Measurements from ENCODE around the gene NUMB.
"Not testable (repeated sequence)": the region's sequence is repeated elsewhere in the genome, so short reads cannot be mapped to it uniquely, and the experiment has no call there.

The NUMB gene

DNA sequence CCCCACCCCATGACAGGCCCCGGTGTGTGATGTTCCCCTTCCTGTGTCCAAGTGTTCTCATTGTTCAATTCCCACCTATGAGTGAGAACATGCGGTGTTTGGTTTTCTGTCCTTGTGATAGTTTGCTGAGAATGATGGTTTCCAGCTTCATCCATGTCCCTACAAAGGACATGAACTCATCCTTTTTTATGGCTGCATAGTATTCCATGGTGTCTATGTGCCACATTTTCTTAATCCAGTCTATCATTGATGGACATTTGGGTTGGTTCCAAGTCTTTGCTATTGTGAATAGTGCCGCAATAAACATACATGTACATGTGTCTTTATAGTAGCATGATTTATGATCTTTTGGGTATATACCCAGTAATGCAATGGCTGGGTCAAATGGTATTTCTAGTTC is 52.1 kb downstream of the NUMB start:
- not testable (repeated sequence) for DNase-seq

DNA sequence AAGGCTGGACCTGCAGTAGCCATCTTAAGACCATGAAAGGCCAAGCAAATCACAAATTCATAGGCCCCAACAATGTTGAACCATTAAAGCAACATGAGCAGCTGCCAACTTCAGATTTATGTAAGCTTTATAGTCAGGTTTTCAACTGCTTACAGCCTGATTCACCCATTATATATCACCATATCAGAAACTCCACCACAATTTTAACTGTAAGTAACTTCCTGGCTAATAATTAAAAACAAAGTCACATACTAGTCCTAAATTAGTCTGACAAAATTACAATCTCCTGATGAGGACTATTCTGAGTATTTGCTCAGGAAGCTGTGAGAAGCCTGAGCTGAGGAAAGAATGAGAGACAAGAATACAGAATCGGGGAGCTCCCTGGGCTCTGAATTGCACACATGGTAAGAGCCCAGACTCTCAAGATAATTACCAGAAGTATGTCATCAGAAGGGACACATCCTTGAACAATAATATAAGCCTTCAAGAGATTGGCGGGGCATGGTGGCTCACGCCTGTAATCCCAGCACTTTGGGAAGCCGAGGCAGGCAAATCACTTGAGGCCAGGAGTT is 55.1 kb downstream of the NUMB start:
- DNase-seq, result no peak

DNA sequence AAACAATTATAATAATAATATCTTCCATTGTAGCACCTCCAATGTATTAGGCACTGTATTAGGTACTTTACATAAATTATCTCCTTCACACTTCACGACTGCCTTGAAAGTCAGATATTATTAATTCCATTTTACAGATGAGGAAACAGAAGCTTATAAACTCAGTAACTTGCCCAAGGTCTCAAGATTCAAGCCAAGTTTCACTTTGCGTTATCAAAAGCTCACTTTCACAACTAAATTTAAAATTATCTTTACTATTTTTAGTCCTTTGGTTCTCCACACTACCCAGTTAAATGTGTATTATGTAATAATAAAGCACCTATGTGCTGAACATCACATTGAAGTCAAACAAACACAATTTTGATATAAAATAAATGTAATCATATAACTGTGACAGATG is 55.8 kb downstream of the NUMB start:
- DNase-seq, result no peak

DNA sequence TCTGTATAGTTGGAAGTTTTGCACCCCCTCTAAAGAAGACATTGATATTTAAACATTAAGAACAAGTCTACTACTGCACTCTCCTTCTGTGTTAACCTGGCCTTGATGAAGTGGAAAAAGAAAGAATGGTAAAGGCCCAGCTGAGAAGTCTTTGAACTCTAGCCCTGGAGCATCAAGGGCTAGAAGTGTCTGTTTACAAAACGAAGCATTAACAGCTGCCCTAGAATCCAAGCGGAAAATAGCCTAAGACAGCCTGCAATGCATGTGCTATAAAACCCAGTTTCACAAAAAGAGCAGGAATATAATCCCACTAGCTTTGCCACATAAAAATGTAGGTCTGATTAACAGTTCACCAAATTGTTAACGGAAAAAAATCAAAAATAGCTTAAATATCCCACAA is 60.5 kb downstream of the NUMB start:
- DNase-seq, result no peak

DNA sequence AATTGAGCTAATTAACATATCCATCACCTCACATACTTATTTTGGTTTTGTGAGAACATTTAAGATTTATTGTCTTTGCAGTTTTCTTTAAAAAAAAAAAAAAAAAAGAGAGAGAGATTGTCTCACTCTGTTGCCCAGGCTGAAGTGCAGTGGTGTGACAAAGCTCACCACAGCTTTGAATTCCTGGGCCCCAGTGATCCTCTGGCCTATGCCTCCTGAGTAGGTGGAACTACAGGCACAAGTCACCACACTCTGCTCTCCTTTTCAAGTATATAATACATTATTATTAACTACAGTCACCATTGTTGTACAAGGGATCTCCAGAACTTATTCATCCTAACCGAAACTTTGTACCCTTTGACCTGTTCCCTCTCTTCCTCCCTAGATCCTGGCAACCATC is 64.0 kb downstream of the NUMB start:
- no peak for DNase-seq

DNA sequence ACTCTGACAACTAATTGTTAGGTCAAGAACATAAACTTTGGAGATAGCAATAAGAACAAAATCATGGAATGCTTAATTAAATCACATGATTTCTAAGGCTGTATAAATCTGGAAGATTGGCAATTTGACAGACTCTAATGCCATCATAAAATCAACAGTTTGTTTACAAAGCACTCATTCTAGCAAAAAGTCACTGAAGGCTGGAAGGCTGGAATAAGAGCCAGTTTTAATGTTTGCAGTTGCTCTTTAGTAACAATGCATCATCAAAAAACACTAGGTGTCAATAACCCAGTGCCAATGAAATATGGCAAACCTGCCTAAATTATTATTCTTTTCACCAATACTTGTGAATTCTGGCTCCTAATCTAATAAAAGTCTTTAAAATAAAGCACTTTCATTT is 65.0 kb downstream of the NUMB start:
- DNase-seq, result peak; percentile 8

DNA sequence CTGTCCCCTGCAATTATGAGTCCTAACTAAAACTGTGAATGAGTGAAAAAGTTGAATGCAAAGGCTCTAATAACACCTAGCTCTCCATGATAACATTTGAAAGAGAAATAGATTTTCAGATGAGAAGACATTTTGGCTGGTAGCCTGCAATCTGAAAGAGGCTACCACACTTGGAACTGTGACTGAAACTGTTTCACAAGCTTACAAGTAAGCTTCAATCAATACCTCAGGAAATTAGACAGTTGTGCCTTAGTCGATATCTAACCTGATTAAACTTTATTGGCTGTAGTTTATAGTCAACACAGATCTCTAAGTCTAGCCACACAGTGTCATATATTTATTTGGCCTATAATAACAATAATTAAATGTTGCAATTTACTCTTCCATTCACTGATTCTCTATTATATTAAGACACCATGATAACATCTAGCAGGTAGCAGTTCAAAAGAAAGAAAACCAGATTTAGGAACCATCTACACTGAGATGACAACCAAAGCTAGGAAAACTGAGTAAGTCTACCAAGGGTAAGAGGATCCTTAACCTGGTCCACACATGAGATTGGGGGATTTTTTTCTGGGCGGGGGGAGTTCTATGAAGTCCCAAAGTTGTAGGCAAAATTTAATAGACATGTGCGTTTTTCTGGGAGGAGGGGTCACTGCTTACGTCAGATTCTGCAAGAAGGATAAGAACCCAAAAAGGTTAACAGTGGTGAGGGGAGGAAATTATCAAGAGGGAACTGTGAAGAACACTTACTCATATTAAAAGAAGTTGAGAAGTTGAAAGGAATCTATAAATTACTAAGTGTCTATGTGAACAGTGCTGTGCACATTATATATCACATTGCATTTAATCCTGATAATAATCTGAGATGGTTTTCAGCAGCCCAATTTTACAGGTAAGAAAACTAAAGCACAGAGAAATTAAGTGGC is 65.8 kb downstream of the NUMB start:
- no peak for DNase-seq

DNA sequence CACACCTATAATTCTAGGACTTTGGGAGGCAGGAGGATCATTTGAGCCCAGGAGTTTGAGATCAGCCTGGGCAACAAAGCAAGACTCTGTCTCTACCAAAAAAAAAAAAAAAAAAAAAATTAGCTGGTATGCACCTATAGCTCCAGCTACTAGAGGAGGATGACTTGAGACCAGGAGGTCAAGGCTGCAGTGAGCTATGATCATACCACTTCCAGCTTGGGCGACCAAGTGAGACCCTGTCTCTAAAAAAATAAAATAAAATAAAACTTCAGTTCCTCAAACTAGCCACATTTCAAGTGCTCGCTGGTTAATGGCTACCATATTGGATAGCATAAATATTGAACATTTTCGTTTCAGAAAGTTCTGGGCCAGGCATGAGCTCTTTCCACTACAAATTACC is 70.5 kb downstream of the NUMB start:
- DNase-seq, result not testable (repeated sequence)

DNA sequence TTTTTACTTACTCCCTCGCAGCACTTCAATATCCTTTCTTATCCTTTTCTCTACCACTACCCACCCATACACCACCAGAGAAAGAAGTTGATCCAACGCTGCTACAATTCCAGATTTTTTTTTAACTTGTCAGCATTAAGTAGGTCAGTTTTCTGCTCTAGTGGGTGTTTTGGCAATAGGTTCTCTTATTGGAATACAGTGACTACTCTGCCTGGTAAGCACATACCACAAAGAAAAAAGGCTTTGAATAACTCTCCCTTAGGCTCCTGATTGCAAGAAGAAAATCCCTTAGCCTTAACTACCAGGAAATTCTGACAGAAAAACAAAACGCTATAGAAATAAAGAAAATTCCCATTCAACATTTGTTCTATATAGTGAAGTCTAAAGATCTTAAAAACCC is 72.0 kb downstream of the NUMB start:
- DNase-seq, result no peak

DNA sequence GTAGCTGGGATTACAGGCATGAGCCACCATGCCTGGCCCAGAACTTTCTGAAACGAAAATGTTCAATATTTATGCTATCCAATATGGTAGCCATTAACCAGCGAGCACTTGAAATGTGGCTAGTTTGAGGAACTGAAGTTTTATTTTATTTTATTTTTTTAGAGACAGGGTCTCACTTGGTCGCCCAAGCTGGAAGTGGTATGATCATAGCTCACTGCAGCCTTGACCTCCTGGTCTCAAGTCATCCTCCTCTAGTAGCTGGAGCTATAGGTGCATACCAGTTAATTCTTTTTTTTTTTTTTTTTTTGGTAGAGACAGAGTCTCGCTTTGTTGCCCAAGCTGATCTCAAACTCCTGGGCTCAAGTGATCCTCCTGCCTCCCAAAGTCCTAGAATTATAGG is 73.3 kb downstream of the NUMB start:
- not testable (repeated sequence) for DNase-seq

DNA sequence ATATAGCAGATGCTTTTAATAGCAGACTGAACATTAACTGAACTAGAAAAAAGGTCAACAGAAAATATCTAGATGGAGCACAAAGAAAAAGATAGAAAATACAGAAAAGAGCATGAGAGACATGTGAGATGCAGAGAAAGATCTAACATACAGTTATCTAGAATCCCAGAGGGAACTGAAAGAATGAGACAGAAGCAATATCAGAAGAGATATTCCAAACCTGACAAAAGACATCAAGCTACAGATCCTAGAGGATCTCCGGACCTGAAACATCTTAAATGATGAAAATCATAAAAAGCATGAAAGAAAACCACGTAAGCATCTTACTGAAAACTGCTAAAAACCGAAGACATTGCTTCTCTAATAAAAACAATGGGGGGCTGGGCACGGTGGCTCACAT is 75.0 kb downstream of the NUMB start:
- DNase-seq, result no peak

DNA sequence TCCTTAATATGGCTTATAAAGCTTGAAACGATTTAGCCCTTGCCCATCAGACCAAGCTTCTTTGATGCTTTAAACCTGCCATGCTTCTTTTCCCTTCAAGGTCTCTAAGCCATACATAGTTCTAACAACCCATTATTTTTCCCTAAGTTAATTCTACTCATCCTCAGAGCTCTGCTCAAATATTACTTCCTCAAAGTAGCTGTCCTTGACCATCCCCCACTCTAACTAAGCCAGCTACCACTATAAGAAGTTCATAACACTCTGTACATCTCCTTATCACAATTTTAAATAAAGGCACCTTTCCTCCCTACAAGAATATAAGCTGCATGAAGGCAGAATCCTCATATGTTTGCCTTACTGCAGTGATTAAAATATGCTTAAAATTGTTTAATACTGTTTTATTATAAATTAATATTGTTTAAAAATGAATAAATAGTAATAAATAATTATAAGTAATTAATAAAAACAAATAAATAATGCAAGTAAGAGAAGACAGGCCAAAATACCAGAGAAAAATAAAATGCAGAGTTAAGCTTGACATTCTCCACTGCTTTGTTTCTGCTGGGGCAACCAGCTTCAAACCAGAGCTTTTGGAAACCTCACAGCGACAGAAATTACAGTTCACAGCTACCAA is 76.8 kb downstream of the NUMB start:
- DNase-seq, result no peak

DNA sequence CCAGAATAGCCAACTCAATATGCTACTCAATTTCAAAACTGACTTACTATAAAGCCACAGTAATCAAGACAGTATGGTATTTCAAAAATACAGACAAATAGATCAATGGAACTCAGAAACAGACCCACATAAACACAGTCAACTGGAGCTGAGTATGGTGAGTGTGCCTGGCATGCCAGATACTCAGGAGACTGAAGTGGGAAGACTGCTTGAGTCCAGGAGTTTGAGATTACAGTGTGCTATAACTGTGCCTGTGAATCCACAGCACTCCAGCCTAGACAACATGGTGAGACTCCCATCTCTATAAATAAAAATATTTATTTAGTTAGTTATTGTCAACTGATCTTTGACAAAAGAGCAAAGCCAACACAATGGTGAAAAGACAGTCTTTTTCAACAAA is 81.8 kb downstream of the NUMB start:
- DNase-seq, result no peak

DNA sequence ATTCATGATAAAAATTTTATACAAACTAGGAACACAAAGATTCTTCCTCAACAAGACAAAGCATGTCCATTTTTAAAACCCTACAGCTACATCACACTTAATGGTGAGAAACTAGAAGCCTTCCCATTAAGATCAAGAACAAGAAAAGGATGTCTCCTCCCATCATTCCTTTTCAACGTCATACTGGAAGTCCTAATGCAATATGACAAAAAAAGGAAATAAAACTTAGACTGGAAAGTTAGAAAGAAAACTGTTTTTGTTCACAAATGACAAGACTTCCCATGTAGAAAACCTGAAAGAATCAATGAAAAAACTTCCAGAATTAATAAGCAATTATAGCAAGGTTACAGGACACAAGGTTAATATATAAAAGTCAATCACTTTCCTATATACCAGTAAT is 82.5 kb downstream of the NUMB start:
- no peak for DNase-seq

DNA sequence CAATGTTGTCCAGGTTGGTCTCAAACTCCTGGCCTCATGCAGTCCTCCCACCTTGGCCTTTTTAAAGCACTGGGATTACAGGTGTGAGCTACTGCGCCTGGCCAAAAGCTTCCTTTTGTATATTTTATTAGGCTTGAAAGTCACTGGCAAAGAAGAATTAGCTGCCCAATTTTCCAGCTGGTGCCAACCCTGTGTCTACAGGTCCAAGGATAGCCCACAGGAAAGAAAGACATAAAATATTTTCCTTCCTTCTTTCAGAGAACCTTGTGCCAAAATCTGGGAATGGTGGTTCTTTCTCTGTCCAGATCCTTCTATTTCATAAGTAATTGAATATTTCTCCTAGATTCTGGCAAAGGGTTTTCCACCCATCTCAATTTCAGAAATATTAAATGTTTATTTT is 84.1 kb downstream of the NUMB start:
- no peak for DNase-seq

DNA sequence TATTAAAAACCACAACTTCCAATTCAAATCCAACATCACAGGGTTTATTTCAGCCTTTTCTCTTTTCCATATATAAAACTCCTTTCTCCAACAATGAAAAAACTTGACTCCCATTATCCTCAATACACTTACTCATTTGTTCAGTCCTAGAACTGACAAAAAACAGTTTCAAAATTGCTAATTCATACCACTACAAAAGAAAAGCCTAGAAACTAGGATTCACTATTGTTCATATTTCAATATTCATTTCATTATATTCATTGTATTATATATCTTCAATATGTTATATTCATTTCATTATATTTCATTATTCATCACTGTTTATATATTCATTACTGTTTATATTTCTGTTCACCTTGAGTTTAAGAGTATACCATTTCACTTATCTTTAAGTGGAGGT is 85.8 kb downstream of the NUMB start:
- no peak for DNase-seq

DNA sequence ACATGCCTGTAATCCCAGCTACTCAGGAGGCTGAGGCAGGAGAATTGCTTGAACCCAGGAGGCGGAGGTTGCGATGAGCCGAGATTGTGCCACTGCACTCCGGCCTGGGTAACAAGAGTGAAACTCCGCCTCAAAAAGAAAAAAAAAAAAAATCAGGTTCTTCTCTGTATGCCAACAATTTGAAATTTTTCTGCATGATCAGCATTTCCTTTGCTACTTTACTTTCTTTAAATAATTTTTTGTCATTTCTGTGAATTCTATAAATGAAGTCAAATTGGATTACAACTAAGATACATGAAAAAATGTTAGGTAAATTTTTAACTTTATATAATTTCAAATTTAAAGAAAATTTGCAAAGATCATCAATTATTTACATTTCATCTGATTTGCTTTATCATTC is 87.8 kb downstream of the NUMB start:
- DNase-seq, result no peak

DNA sequence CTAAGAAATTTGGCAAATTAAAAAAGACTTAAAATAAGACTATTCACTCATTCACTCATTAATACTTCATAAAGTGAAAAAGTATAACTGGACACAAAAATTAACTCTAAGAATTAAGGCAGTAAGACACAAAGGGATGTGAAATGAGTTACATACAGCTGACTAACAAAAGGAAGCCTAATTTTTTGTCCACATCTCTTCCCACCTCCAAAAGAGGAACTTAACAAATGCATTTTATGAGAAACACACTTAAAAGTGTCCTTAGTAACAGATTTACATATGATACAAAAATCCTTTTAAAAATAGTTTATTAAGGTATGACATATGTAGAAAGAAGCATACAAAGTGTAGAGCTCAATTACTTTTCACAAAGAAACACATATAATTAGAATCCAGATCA is 88.9 kb downstream of the NUMB start:
- no peak for DNase-seq

DNA sequence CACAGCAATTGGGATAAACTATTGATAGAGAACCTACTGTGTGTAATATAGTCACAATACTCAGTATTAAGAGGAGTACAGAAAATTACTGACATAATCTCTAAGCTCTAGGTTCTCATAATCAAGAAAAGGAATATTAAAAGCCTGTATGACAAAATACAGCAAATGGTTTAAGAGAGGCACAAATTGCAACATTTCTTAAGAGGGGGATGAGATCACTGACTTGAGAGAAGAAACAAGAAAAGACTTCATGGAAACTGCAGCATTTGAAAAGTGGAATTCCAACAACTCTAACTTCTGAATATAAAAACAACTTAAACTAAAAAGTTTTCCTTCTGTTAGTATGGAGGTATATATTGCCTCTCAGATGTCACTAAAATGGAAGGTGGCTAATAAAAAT is 89.7 kb downstream of the NUMB start:
- no peak for DNase-seq

DNA sequence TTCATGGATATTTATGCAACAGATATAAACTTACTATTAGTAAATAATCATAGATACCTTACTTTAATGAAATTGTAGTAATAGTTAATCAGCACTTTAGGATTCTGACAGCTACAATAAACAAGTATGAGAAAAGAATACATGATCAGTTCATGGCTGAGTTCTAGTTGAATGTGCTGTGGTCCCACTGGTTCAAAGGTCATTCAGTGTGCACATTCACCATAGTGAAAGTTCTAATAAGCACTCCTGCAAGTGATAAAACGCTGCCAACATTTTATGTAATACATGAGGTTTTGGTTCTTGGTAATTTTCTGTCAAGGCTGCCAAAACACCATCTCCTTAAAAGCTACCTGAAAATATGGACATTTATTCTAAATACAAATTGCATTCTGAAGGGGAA is 92.6 kb downstream of the NUMB start:
- DNase-seq, result no peak

DNA sequence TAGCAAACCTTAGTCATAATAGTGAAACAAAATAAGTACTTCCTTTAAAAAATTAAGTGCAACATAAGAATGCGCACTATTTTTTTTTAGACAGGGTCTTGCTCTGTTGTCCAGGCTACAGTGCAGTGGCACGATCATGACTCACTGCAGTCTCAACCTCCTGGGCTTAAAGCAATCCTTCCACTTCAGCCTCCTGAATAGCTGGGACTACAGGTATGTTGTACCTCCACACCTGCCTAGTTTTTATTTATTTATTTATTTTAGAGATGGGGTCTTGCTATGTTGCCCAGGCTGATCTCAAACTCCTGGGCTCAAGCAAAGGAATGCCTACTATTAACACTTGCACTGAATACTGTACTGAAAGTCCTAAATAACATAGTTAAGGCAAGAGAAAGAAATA is 93.8 kb downstream of the NUMB start:
- DNase-seq, result no peak

DNA sequence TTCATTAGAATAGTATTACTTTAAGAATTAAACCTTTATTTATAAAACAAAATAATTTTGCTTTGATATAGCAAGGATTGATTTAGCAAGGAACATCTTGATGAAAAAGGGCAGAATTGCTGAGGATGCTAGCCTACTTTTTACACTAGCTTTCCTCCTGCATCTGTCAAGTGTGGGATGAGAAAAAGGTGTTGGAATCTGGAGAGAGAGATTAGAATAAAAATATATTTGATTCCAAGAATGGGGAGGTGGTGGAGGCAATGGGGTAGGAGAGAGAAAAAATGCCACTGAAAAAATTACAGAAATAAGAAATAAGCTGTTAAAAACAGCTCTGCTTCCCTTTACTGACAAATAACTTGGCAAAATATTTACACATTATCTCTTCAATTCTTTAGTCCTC is 98.9 kb downstream of the NUMB start:
- DNase-seq, result no peak

DNA sequence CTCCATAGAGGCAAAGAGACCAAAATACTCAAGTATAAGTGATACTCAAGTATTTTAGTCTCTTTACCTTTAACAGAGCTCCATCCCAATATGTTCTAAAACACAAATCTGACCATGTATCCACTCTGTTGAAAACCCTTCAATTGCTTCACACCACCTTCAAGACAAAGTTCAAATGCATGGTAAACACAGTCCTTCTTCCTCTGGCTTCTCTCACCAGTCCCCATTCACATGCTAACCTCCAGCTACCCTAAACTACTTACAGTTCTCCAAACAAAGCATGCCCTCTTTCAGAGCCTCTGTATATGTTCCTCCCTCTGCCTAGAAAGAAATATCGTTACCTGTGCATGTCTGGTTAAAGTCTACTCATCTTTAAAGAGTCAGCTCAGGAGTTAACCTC is 100.2 kb downstream of the NUMB start:
- no peak for DNase-seq

DNA sequence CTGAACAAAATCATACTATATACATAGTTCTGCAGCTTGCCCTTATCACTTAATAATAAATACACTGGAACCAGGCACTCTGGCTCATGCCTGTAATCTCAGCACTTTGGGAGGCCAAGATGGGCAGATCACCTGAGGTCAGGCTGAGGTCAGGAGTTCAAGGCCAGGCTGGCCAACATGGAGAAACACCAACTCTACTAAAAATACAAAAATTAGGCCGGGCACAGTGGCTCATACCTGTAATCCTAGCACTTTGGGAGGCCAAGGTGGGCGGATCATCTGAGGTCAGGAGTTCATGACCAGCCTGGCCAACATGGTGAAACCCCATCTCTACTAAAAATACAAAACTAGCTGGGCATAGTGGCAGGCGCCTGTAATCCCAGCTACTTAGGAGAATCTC is 109.3 kb downstream of the NUMB start:
- DNase-seq, result not testable (repeated sequence)

Data from NCI-H1105 (cell line).